ENCODE data around the gene ZFP28.

Gene ZFP28

GRCh38 chr19:56596676-56597075, 57.9 kb downstream of the ZFP28 start:
- DNase-seq: no peak

- no peak for DNase-seq
These were observed 58.9 kb downstream of the ZFP28 start for GRCh38 chr19:56597696-56598095.

- no peak for DNase-seq
These were observed 62.6 kb downstream of the ZFP28 start for GRCh38 chr19:56601375-56601774.

- DNase-seq: no peak
These were observed 65.1 kb downstream of the ZFP28 start for GRCh38 chr19:56603829-56604228.

All from right forelimb (tissue), 1 donor.